Keratinocyte (primary cell): ENCODE results near the gene TMEM40. TPM values are rescaled to one million over a fixed set of nuclear protein-coding genes. Genes with fewer than 3 reads are reported as not detected.

Experiments
- DNase-seq: peaks from one replicate; pipeline ENCODE4 v3.0.0-alpha.2; 2011; ENCODE audit warnings: low read depth, missing footprints, low spot score
- FAIRE-seq: peaks from 2 replicates; lab custom pipeline; 2011; peaks lifted over from hg19 to GRCh38; lab: Jason Lieb, UNC
- H2AFZ ChIP-seq: 2 replicates; pipeline ENCODE4 v1.6.0; 2012; ENCODE audit warnings: low read length, control low read depth, inconsistent platforms; ENCODE audit not compliant: control insufficient read depth
- H3K27ac ChIP-seq: 2 replicates; pipeline ENCODE4 v1.5.1; 2011; ENCODE audit warnings: low read length; ENCODE audit not compliant: control insufficient read depth, insufficient read depth
- H3K27me3 ChIP-seq: 3 replicates; pipeline ENCODE4 v1.6.0; 2011; ENCODE audit warnings: low read length; ENCODE audit not compliant: control insufficient read depth, insufficient read depth; ENCODE audit errors: extremely low read depth
- H3K36me3 ChIP-seq, 2 experiments: 2 replicates in 1 of 2; 3 replicates in 1 of 2; pipeline ENCODE4 v1.5.1; 2011; ENCODE audit warnings: low read length in 2 of 2, mild to moderate bottlenecking in 1 of 2; ENCODE audit not compliant: control insufficient read depth in 2 of 2, insufficient read depth in 2 of 2; ENCODE audit errors: extremely low read depth in 1 of 2
- H3K4me1 ChIP-seq: 3 replicates; pipeline ENCODE4 v1.5.1; 2011; ENCODE audit warnings: low read length; ENCODE audit not compliant: control insufficient read depth, insufficient read depth; ENCODE audit errors: extremely low read depth
- H3K4me2 ChIP-seq: 3 replicates; pipeline ENCODE4 v1.6.0; 2011; ENCODE audit warnings: low read depth, low read length; ENCODE audit not compliant: control insufficient read depth, insufficient read depth; ENCODE audit errors: extremely low read depth
- H3K4me3 ChIP-seq, 3 experiments: fragments of 200-600 bp in 1 of 3; sonication (generic) in 1 of 3; 2 replicates in 2 of 3; 3 replicates in 1 of 3; pipeline ENCODE4 v1.5.1; 2011 to 2016; ENCODE audit warnings: low read length in 3 of 3, mild to moderate bottlenecking in 3 of 3, control low read depth in 2 of 3, inconsistent platforms in 1 of 3, low read depth in 1 of 3, mixed read lengths in 1 of 3, mixed run types in 1 of 3, moderate library complexity in 1 of 3; ENCODE audit not compliant: control insufficient read depth in 2 of 3, insufficient read depth in 2 of 3; ENCODE audit errors: extremely low read depth in 1 of 3
- H3K79me2 ChIP-seq: 2 replicates; pipeline ENCODE4 v1.6.0; 2012; ENCODE audit warnings: low read length; ENCODE audit not compliant: control insufficient read depth, insufficient read depth
- H3K9ac ChIP-seq: 3 replicates; pipeline ENCODE4 v1.6.0; 2011; ENCODE audit warnings: low read length; ENCODE audit not compliant: control insufficient read depth, insufficient read depth; ENCODE audit errors: extremely low read depth
- H3K9me1 ChIP-seq: 3 replicates; pipeline ENCODE4 v1.6.0; 2011; ENCODE audit warnings: low read length; ENCODE audit not compliant: control insufficient read depth, insufficient read depth; ENCODE audit errors: extremely low read depth
- H3K9me3 ChIP-seq: 2 replicates; pipeline ENCODE4 v1.5.1; 2012; ENCODE audit warnings: low read depth, low read length; ENCODE audit not compliant: control insufficient read depth
- H4K20me1 ChIP-seq: 3 replicates; pipeline ENCODE4 v1.6.0; 2011; ENCODE audit warnings: low read length; ENCODE audit not compliant: control insufficient read depth, insufficient read depth; ENCODE audit errors: extremely low read depth
- EZH2 ChIP-seq: IDR thresholded peaks from one replicate; pipeline ENCODE4 v1.6.1; 2012; ENCODE audit warnings: inconsistent platforms, mild to moderate bottlenecking, low read length, moderate library complexity
- dilution Hi-C: fragments of 300-500 bp; cut with MboI; formaldehyde crosslinking; loops from one replicate; pipeline ENCODE4 v1.7.0; 2020; ENCODE audit warnings: low sequenced_read_pairs; ENCODE audit not compliant: extremely low pct_ligation_motif_present
- polyA plus RNA-seq, 5 experiments: library from polyadenylated mRNA; depleted of rRNA in 3 of 5; stranded (reverse) in 3 of 5; stranded (forward) in 1 of 5; unstranded in 1 of 5; fragments of >200 nt; gene quantifications; 1 replicate in 1 of 5; 2 replicates in 3 of 5; 3 replicates in 1 of 5; pipeline versions ENCODE4 v1.2.1 to v1.2.3, GENCODE V29; 2011 to 2012; ENCODE audit warnings: missing spikeins in 2 of 5, low read depth in 1 of 5, low replicate concordance in 1 of 5
- TF ChIP-seq, protein P1 (sequence below), 3 experiments: IDR thresholded peaks in 1 of 3; conservative IDR thresholded peaks in 1 of 3; optimal IDR thresholded peaks in 1 of 3; 2 replicates in 2 of 3; 3 replicates in 1 of 3; pipeline versions ENCODE3 to v1.5.1; 2011; ENCODE audit warnings: low read length in 3 of 3, mild to moderate bottlenecking in 3 of 3, moderate library complexity in 2 of 3, control low read depth in 1 of 3, inconsistent platforms in 1 of 3; ENCODE audit not compliant: insufficient read depth in 2 of 3; ENCODE audit errors: extremely low read depth in 1 of 3

The TMEM40 gene
- polyA plus RNA-seq, 1 donor (not counting 4 experiments of a cell fraction or from before 2014, with no cell fraction given) = 311 TPM

DNA sequence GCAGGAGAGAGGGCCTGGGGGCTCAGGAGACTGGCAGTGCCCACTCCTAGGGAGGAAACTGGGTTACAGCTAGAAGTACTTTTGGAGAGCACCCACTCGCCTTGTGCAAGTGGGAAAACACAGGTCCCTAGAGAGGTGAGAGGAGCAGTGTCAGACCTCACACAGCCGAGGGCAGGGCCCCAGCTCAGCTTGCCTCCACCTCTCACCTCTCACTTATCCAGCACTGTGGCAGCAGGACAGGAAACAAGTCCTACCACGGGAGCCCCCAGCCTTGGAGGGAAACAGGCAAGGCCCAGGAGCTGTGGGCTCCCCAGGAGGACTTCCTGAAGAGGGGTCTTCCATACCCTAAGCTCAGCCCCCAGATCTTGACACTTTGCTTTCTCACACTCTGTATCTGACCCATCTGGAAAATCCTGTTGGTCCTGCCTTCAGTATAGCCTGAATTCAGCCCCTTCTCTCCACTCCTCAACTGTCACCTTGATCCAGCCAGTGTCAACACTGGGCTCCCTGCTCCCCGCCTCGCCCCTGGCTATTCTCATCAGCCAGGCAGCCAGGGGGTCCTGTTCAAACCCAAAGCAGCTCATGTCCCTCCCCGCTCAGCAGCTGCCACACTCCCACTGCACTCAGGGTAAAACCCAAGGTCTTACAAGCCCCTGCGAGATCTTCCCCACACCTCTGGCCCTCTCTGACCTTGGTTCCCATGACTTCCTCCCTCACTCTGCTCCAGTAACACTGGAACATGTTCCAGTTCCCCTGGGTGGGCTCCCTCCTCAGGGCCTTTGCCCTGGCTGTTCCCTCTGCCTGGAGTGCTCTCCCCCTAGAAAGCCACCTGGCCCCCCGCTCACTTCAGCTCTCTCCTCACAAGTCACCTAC is 870 bp upstream of the TMEM40 start:
- Histone ChIP-seq H3K9me3 (no peaks in the 10 kb centered on the region), H3K9me1 (no peaks in the 10 kb centered on the region), H3K4me3 (peak overlapping the region in 2 of 3 experiments; percentile 90 to 95), H3K9ac (peak overlapping the region; percentile 77), H2AFZ (no peak overlapping the region), H3K4me2 (peak overlapping the region; percentile 97), H3K4me1 (peaks cover 48% of the 10 kb centered on the region), H4K20me1 (peaks cover 11% of the 10 kb centered on the region), H3K36me3 (peaks cover 0 to 12% of the 10 kb centered on the region in 2 experiments), H3K27ac (peak overlapping the region; percentile 79), H3K79me2 (peaks cover 41% of the 10 kb centered on the region), H3K27me3 (no peaks in the 10 kb centered on the region)
- FAIRE-seq (peak; percentile 44), DNase-seq (no peak)
- dilution Hi-C loops = no loop called here
- TF ChIP-seq, protein P1, sequence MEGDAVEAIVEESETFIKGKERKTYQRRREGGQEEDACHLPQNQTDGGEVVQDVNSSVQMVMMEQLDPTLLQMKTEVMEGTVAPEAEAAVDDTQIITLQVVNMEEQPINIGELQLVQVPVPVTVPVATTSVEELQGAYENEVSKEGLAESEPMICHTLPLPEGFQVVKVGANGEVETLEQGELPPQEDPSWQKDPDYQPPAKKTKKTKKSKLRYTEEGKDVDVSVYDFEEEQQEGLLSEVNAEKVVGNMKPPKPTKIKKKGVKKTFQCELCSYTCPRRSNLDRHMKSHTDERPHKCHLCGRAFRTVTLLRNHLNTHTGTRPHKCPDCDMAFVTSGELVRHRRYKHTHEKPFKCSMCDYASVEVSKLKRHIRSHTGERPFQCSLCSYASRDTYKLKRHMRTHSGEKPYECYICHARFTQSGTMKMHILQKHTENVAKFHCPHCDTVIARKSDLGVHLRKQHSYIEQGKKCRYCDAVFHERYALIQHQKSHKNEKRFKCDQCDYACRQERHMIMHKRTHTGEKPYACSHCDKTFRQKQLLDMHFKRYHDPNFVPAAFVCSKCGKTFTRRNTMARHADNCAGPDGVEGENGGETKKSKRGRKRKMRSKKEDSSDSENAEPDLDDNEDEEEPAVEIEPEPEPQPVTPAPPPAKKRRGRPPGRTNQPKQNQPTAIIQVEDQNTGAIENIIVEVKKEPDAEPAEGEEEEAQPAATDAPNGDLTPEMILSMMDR (optimal IDR thresholded peaks at IDR 0.05 in 1 of 3, IDR thresholded peaks at IDR 0.05 in 1 of 3, conservative IDR thresholded peaks at IDR 0.05 in 1 of 3; ENCODE audit: extremely low read depth in 1 of 3, insufficient read depth in 2 of 3, low read length in 3 of 3) = no peak
- no peak for TF ChIP-seq EZH2

DNA sequence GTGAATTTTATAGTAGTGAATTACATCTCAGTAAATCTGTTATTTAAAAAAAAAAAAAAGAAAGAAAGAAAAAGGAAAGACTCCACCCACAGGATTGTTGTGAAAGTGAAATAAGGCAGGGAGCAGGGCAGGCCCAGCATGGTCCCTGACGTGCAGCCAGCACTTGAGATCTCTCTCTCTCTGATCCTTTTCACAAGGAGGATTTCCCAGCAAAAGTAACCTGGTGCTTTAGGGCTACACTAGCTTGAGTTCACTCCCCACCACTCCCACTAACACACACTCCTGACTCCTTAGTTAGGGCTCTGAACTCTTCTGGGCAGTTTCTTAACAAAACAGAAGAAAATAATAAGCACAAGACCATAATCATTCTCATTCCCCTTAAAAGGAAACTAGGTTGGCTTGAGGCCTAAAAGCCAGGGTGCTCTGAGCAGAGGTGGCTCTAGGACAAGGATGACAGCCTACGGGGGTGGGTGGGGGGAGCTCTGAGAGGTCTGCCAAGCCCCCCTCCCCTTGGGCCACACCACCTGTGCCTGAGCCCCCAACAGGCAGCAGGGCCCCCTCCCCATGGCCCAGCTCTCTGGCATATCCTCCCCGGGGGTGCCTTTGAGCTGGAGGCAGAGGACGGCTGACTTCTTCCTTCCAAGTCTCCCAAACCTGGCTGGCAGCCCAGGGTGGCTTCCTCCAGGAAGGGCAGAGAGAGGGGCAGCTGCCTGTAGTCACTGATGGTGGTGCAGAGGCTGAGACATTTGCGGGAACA is 856 bp downstream of the TMEM40 start:
- Histone ChIP-seq H3K27me3 (no peaks in the 10 kb centered on the region), H3K36me3 (peaks cover 0 to 25% of the 10 kb centered on the region in 2 experiments), H3K27ac (peak overlapping the region; percentile 79), H3K9ac (peak overlapping the region; percentile 77), H3K4me3 (peak overlapping the region; percentile 87 to 95 (median 90)), H2AFZ (no peak overlapping the region), H3K4me2 (peak overlapping the region; percentile 97), H3K9me1 (peaks cover 8% of the 10 kb centered on the region), H4K20me1 (peaks cover 17% of the 10 kb centered on the region), H3K9me3 (no peaks in the 10 kb centered on the region), H3K79me2 (peaks cover 57% of the 10 kb centered on the region), H3K4me1 (peaks cover 55% of the 10 kb centered on the region)
- TF ChIP-seq EZH2 = no peak
- TF ChIP-seq, protein P1 (optimal IDR thresholded peaks at IDR 0.05 in 1 of 3, IDR thresholded peaks at IDR 0.05 in 1 of 3, conservative IDR thresholded peaks at IDR 0.05 in 1 of 3; ENCODE audit: extremely low read depth in 1 of 3, insufficient read depth in 2 of 3, low read length in 3 of 3) = no peak
- peak; percentile 53 for FAIRE-seq
- dilution Hi-C loops = no loop called here
- DNase-seq = no peak
